Endothelial cell of umbilical vein (primary cell): ENCODE measurements around the gene ARID1B. TPM values are rescaled to one million over a fixed set of nuclear protein-coding genes. Genes with fewer than 3 reads are reported as not detected.

ENCODE experiments used
- BruUV-seq: library from RNA; stranded (reverse); fragments of 400-500 nt; replicated peaks from 2 replicates; lab custom pipeline; 2021; lab: Mats Ljungman, UMichigan
- CTCF ChIA-PET: fragments of 300-600, 350-600 bp; sonication (Branson Sonifier 250); formaldehyde crosslinking; loops from one replicate; lab custom pipeline; 2021; ENCODE audit warnings: antibody characterized with exemption, inconsistent platforms; lab: Charles Lee
- POLR2A ChIA-PET: fragments of 300-600, 350-600 bp; sonication (Branson Sonifier 250); formaldehyde crosslinking; loops from one replicate; lab custom pipeline; 2021; ENCODE audit warnings: antibody characterized with exemption, inconsistent platforms; lab: Charles Lee
- DNase-seq: peaks from one replicate; pipeline ENCODE4 v3.0.0-alpha.2; 2011; ENCODE audit warnings: low read depth, low spot score
- FAIRE-seq: peaks from 2 replicates; lab custom pipeline; 2011; peaks lifted over from hg19 to GRCh38; lab: Jason Lieb, UNC
- H2AFZ ChIP-seq: 2 replicates; pipeline ENCODE4 v1.6.0; 2012; ENCODE audit warnings: low read depth, low read length, control low read depth, inconsistent platforms
- H3K27ac ChIP-seq: 2 replicates; pipeline ENCODE4 v1.5.1; 2011; ENCODE audit warnings: low read depth, mild to moderate bottlenecking, control low read depth, low read length, moderate library complexity; ENCODE audit not compliant: insufficient read depth
- H3K27me3 ChIP-seq, 2 experiments: 2 replicates each; pipeline versions ENCODE4 v1.6.0 to v1.6.1; 2011; ENCODE audit warnings: low read length in 2 of 2, mixed read lengths in 1 of 2; ENCODE audit not compliant: control insufficient read depth in 2 of 2, insufficient read depth in 2 of 2
- H3K36me3 ChIP-seq, 2 experiments: 2 replicates in 1 of 2; 3 replicates in 1 of 2; pipeline ENCODE4 v1.5.1; 2011; ENCODE audit warnings: low read length in 2 of 2, mild to moderate bottlenecking in 1 of 2, moderate library complexity in 1 of 2; ENCODE audit not compliant: control insufficient read depth in 2 of 2, insufficient read depth in 2 of 2; ENCODE audit errors: extremely low read depth in 1 of 2
- H3K4me1 ChIP-seq: 3 replicates; pipeline ENCODE4 v1.5.1; 2011; ENCODE audit warnings: mild to moderate bottlenecking, low read length; ENCODE audit not compliant: control insufficient read depth, insufficient read depth; ENCODE audit errors: extremely low read depth
- H3K4me2 ChIP-seq: 2 replicates; pipeline ENCODE4 v1.6.1; 2011; ENCODE audit warnings: low read length, control low read depth, mixed read lengths; ENCODE audit not compliant: insufficient read depth
- H3K4me3 ChIP-seq, 3 experiments: fragments of 200-600 bp in 1 of 3; sonication (generic), shearing (Covaris generic) in 1 of 3; replicated peaks in 1 of 3; 2 replicates each; pipeline ENCODE4 v1.5.1; 2011 to 2016; ENCODE audit warnings: control low read depth in 3 of 3, low read length in 3 of 3, mild to moderate bottlenecking in 2 of 3, inconsistent platforms in 1 of 3, low read depth in 1 of 3, moderate library complexity in 1 of 3; ENCODE audit not compliant: insufficient read depth in 1 of 3
- H3K79me2 ChIP-seq: 2 replicates; pipeline ENCODE4 v1.6.0; 2012; ENCODE audit warnings: low read length, inconsistent platforms; ENCODE audit not compliant: control insufficient read depth, insufficient read depth
- H3K9ac ChIP-seq: replicated peaks from 2 replicates; pipeline ENCODE3; 2011; ENCODE audit warnings: low read length, control low read depth; ENCODE audit not compliant: insufficient read depth; ENCODE audit errors: extremely low read depth
- H3K9me1 ChIP-seq: replicated peaks from 3 replicates; pipeline ENCODE4 v1.6.0; 2011; ENCODE audit warnings: mild to moderate bottlenecking, low read length; ENCODE audit not compliant: control insufficient read depth, insufficient read depth; ENCODE audit errors: extremely low read depth
- H3K9me3 ChIP-seq: replicated peaks from 2 replicates; pipeline ENCODE4 v1.5.1; 2012; ENCODE audit warnings: low read length, inconsistent platforms; ENCODE audit not compliant: control insufficient read depth, insufficient read depth
- H4K20me1 ChIP-seq: replicated peaks from 2 replicates; pipeline ENCODE3; 2011; ENCODE audit warnings: mild to moderate bottlenecking, low read length; ENCODE audit not compliant: control insufficient read depth, insufficient read depth; ENCODE audit errors: extremely low read depth
- EZH2 ChIP-seq: IDR thresholded peaks from 2 replicates; pipeline ENCODE4 v1.6.1; 2012; ENCODE audit warnings: borderline replicate concordance, low read depth, mild to moderate bottlenecking, moderate library complexity, low read length, inconsistent platforms; ENCODE audit not compliant: severe bottlenecking
- FOS ChIP-seq: IDR thresholded peaks from 2 replicates; pipeline ENCODE4 v1.6.1; 2011; ENCODE audit warnings: mild to moderate bottlenecking, low read length, moderate library complexity, borderline replicate concordance; ENCODE audit not compliant: insufficient read depth
- GATA2 ChIP-seq: IDR thresholded peaks from 2 replicates; pipeline ENCODE4 v1.7.0; 2011; ENCODE audit warnings: low read depth, mild to moderate bottlenecking, moderate library complexity, mixed read lengths, low read length; ENCODE audit not compliant: insufficient read length, insufficient read depth
- JUN ChIP-seq: IDR thresholded peaks from 2 replicates; pipeline ENCODE4 v1.6.1; 2011; ENCODE audit warnings: borderline replicate concordance, low read depth; ENCODE audit not compliant: insufficient read length, insufficient read depth
- MYC ChIP-seq: IDR thresholded peaks from one replicate; pipeline ENCODE4 v1.6.1; 2011; ENCODE audit warnings: mild to moderate bottlenecking, low read depth, low read length
- POLR2A ChIP-seq: IDR thresholded peaks from 2 replicates; pipeline ENCODE4 v1.6.1; 2012; ENCODE audit warnings: low read depth, mild to moderate bottlenecking, control low read depth, low read length
- POLR2AphosphoS5 ChIP-seq: IDR thresholded peaks from 2 replicates; pipeline ENCODE4 v1.6.1; 2012; ENCODE audit warnings: low read depth, mild to moderate bottlenecking, control low read depth, low read length, moderate library complexity; ENCODE audit not compliant: insufficient read depth
- dilution Hi-C: fragments of 300-500 bp; cut with MboI; formaldehyde crosslinking; loops from one replicate; pipeline ENCODE4 v1.15.0; 2019; ENCODE audit warnings: low sequenced_read_pairs; ENCODE audit not compliant: extremely low pct_ligation_motif_present
- intact Hi-C: fragments of 100-400 bp; cut with micrococcal nuclease; formaldehyde crosslinking; loops from one replicate; pipeline ENCODE4 v1.10.0; 2022
- polyA plus RNA-seq, 4 experiments: library from polyadenylated mRNA; depleted of rRNA in 3 of 4; stranded (reverse) in 3 of 4; unstranded in 1 of 4; fragments of >200 nt; gene quantifications; 2 replicates each; pipeline versions ENCODE4 v1.2.1 to v1.2.3, GENCODE V29; 2011 to 2012; ENCODE audit warnings: missing spikeins in 1 of 4
- total RNA-seq: library from RNA; stranded (reverse); gene quantifications from 2 replicates; pipeline ENCODE4 v1.2.3, GENCODE V29; 2021
- TF ChIP-seq, protein P1 (sequence below): IDR thresholded peaks from 2 replicates; pipeline ENCODE4 v1.6.1; 2011; ENCODE audit not compliant: insufficient read depth, insufficient read length
- TF ChIP-seq, protein P2 (sequence below), 2 donors: IDR thresholded peaks; 1 replicate in 1 of 2; 2 replicates in 1 of 2; pipeline ENCODE4 v1.5.1; 2011; ENCODE audit warnings: low read length in 2 of 2, mild to moderate bottlenecking in 2 of 2, moderate library complexity in 2 of 2, control low read depth in 1 of 2, inconsistent platforms in 1 of 2, low read depth in 1 of 2; ENCODE audit not compliant: insufficient read depth in 1 of 2; ENCODE audit errors: extremely low read depth in 1 of 2

ARID1B gene
- total and polyA plus RNA-seq, 2 donors (not counting 3 experiments of a cell fraction or from before 2014, with no cell fraction given) = 21.8 to 89.5 TPM

- Histone ChIP-seq H3K79me2 (no peaks in the 10 kb centered on the region), H3K9ac (no peak overlapping the region), H4K20me1 (no peaks in the 10 kb centered on the region), H3K4me2 (no peak overlapping the region), H3K9me1 (no peaks in the 10 kb centered on the region), H3K9me3 (no peaks in the 10 kb centered on the region), H2AFZ (no peak overlapping the region), H3K27me3 (no peaks in the 10 kb centered on the region), H3K36me3 (no peaks in the 10 kb centered on the region), H3K27ac (no peak overlapping the region), H3K4me3 (no peak overlapping the region), H3K4me1 (peaks cover 14% of the 10 kb centered on the region)
- dilution Hi-C loops (no loop called here), intact Hi-C loops (no loop called here)
- TF ChIP-seq GATA2 (no peak), FOS (no peak), EZH2 (no peak), POLR2AphosphoS5 (no peak), MYC (no peak), POLR2A (no peak), JUN (no peak)
- TF ChIP-seq, protein P1, sequence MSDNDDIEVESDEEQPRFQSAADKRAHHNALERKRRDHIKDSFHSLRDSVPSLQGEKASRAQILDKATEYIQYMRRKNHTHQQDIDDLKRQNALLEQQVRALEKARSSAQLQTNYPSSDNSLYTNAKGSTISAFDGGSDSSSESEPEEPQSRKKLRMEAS = no peak
- TF ChIP-seq, protein P2, sequence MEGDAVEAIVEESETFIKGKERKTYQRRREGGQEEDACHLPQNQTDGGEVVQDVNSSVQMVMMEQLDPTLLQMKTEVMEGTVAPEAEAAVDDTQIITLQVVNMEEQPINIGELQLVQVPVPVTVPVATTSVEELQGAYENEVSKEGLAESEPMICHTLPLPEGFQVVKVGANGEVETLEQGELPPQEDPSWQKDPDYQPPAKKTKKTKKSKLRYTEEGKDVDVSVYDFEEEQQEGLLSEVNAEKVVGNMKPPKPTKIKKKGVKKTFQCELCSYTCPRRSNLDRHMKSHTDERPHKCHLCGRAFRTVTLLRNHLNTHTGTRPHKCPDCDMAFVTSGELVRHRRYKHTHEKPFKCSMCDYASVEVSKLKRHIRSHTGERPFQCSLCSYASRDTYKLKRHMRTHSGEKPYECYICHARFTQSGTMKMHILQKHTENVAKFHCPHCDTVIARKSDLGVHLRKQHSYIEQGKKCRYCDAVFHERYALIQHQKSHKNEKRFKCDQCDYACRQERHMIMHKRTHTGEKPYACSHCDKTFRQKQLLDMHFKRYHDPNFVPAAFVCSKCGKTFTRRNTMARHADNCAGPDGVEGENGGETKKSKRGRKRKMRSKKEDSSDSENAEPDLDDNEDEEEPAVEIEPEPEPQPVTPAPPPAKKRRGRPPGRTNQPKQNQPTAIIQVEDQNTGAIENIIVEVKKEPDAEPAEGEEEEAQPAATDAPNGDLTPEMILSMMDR (IDR thresholded peaks at IDR 0.05; ENCODE audit: extremely low read depth in 1 of 2, insufficient read depth in 1 of 2, low read depth in 1 of 2, low read length in 2 of 2) = no peak
- ChIA-PET CTCF (interaction anchor here (3.5 kb wide), 1 partner anchor 18 kb away, joined by 16 read pairs; no protein-coding TSS in a partner anchor), POLR2A (interaction anchor here (0.5 kb wide), 1 partner anchor 502 kb away, joined by 3 read pairs; no protein-coding TSS in a partner anchor)
- FAIRE-seq = no peak
- no peak for DNase-seq
- no TSS peak for BruUV-seq
These were observed 440.8 kb downstream of the ARID1B start for GRCh38 chr6:157217894-157218370.
